Measurements from ENCODE around the gene OLFM3.

GRCh38 chr1:101898137-101898536, 98.6 kb downstream of the OLFM3 start:
- no peak for TF ChIP-seq MAX (IDR thresholded peaks at IDR 0.05; ENCODE audit: insufficient read depth, insufficient read length)
- TF ChIP-seq, protein P1, sequence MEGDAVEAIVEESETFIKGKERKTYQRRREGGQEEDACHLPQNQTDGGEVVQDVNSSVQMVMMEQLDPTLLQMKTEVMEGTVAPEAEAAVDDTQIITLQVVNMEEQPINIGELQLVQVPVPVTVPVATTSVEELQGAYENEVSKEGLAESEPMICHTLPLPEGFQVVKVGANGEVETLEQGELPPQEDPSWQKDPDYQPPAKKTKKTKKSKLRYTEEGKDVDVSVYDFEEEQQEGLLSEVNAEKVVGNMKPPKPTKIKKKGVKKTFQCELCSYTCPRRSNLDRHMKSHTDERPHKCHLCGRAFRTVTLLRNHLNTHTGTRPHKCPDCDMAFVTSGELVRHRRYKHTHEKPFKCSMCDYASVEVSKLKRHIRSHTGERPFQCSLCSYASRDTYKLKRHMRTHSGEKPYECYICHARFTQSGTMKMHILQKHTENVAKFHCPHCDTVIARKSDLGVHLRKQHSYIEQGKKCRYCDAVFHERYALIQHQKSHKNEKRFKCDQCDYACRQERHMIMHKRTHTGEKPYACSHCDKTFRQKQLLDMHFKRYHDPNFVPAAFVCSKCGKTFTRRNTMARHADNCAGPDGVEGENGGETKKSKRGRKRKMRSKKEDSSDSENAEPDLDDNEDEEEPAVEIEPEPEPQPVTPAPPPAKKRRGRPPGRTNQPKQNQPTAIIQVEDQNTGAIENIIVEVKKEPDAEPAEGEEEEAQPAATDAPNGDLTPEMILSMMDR (IDR thresholded peaks at IDR 0.05; ENCODE audit: extremely low read depth in 1 of 2, insufficient read depth in 1 of 2, low read depth in 1 of 2, low read length in 2 of 2) = no peak
- TF ChIP-seq POLR2AphosphoS5 (IDR thresholded peaks at IDR 0.05; ENCODE audit: insufficient read depth, low read depth, low read length) = no peak
- TF ChIP-seq GATA2 (IDR thresholded peaks at IDR 0.05; ENCODE audit: insufficient read depth, insufficient read length, low read depth, low read length) = no peak
- no peak for TF ChIP-seq MYC (IDR thresholded peaks at IDR 0.05; ENCODE audit: low read depth, low read length)
- TF ChIP-seq POLR2A (IDR thresholded peaks at IDR 0.05; ENCODE audit: low read depth, low read length) = no peak
- no peak for TF ChIP-seq FOS (IDR thresholded peaks at IDR 0.05; ENCODE audit: borderline replicate concordance, insufficient read depth, low read length)
- TF ChIP-seq EZH2 (IDR thresholded peaks at IDR 0.05; ENCODE audit: borderline replicate concordance, low read depth, low read length, severe bottlenecking) = no peak

Measured in endothelial cell of umbilical vein (primary cell).